ENCODE data around the gene PRDM4. TPM values are rescaled to one million over a fixed set of nuclear protein-coding genes. Genes with fewer than 3 reads are reported as not detected.

PRDM4 gene
- total and polyA plus RNA-seq, 2 experiments from 2014 or later = 11.7 to 18.3 TPM

GRCh38 chr12:107764626-107765025 lies 3.7 kb upstream of the PRDM4 start:
- H2AFZ ChIP-seq = no peak overlapping the region
- no peaks in the 10 kb centered on the region for H3K4me1 ChIP-seq (ENCODE audit: insufficient read depth)
- no peak overlapping the region for H3K27ac ChIP-seq
- in situ Hi-C loops (cut with MboI) = no loop called here
- no peak for DNase-seq
- H3K27me3 ChIP-seq (replicated peaks; ENCODE audit: insufficient read depth) = no peaks in the 10 kb centered on the region
- H3K9me3 ChIP-seq (ENCODE audit: low read depth) = no peaks in the 10 kb centered on the region
- TF ChIP-seq EZH2 (IDR thresholded peaks at IDR 0.05; ENCODE audit: insufficient read depth, poor library complexity, severe bottlenecking) = no peak
- no peak for TF ChIP-seq EZH2phosphoT487 (IDR thresholded peaks at IDR 0.05; ENCODE audit: insufficient read depth, low read depth)
- 42 to 44% methylated on average over 4 of the region's 4 CpGs for WGBS, 2 experiments (ENCODE audit: low coverage in 1 of 2, low lambda C conversion rate in 2 of 2, missing lambda C conversion rate in 2 of 2)
- H3K9me2 ChIP-seq (ENCODE audit: insufficient read depth) = no peaks in the 10 kb centered on the region
- H3K36me3 ChIP-seq (ENCODE audit: low read depth) = no peaks in the 10 kb centered on the region
- no peak overlapping the region for H3K4me2 ChIP-seq (ENCODE audit: unreplicated experiment)
- H3K79me2 ChIP-seq (ENCODE audit: insufficient read depth) = peaks cover 10% of the 10 kb centered on the region
- no peak overlapping the region for H3K4me3 ChIP-seq
- peaks cover 7% of the 10 kb centered on the region for H3F3A ChIP-seq (ENCODE audit: insufficient read depth)
- H4K20me1 ChIP-seq (ENCODE audit: insufficient read depth) = no peaks in the 10 kb centered on the region
- no peak overlapping the region for H3K9ac ChIP-seq

- H3F3A ChIP-seq (ENCODE audit: insufficient read depth) = peaks cover 13% of the 10 kb centered on the region
- H3K9ac ChIP-seq = no peak overlapping the region
- H3K27me3 ChIP-seq (replicated peaks; ENCODE audit: insufficient read depth) = no peaks in the 10 kb centered on the region
- H3K4me3 ChIP-seq = no peak overlapping the region
- H3K79me2 ChIP-seq (ENCODE audit: insufficient read depth) = peaks cover 28% of the 10 kb centered on the region
- in situ Hi-C loops (cut with MboI) = no loop called here
- H3K9me3 ChIP-seq (ENCODE audit: low read depth) = no peaks in the 10 kb centered on the region
- H3K4me1 ChIP-seq (ENCODE audit: insufficient read depth) = peaks cover 11% of the 10 kb centered on the region
- H3K27ac ChIP-seq = no peak overlapping the region
- H3K4me2 ChIP-seq (ENCODE audit: unreplicated experiment) = no peak overlapping the region
- WGBS, 2 experiments (ENCODE audit: low coverage in 1 of 2, low lambda C conversion rate in 2 of 2, missing lambda C conversion rate in 2 of 2) = 44 to 56% methylated on average over 1 of the region's 1 CpG
- no peak for TF ChIP-seq EZH2phosphoT487 (IDR thresholded peaks at IDR 0.05; ENCODE audit: insufficient read depth, low read depth)
- TF ChIP-seq EZH2 (IDR thresholded peaks at IDR 0.05; ENCODE audit: insufficient read depth, poor library complexity, severe bottlenecking) = no peak
- no peak overlapping the region for H2AFZ ChIP-seq
- H4K20me1 ChIP-seq (ENCODE audit: insufficient read depth) = no peaks in the 10 kb centered on the region
- no peaks in the 10 kb centered on the region for H3K9me2 ChIP-seq (ENCODE audit: insufficient read depth)
- DNase-seq = no peak
- 0 out of 2 replicates have a peak, but pooled peaks cover under 1% of the 10 kb centered on the region for H3K36me3 ChIP-seq (ENCODE audit: low read depth)
Measured at GRCh38 chr12:107762874-107763273, 1.9 kb upstream of the PRDM4 start.

DNA sequence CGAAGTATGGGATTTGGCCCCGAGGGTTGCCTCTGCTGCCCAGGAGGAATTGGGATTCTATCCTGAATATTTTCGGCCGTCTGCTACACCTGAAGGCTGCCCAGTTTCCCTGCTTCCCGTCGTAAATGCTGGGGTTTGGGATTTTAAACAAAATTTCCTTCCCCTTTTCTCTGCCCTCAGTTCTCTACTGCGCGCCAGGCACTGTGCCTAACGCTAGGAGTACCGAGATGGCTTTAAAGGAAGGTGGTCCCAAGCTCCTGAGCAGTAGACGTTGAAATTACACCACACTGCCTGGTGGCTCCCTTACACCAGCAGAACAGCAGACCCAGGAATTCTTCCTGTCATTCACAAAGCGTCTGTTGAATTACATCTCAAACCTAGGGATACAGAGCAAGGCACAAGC lies 566 bp upstream of the PRDM4 start:
- Histone ChIP-seq H4K20me1 (ENCODE audit: insufficient read depth) (no peaks in the 10 kb centered on the region), H2AFZ (peak overlapping the region; percentile 96), H3F3A (ENCODE audit: insufficient read depth) (peaks cover 13% of the 10 kb centered on the region), H3K4me3 (peak overlapping the region; percentile 97), H3K4me1 (ENCODE audit: insufficient read depth) (peaks cover 11% of the 10 kb centered on the region), H3K9me3 (ENCODE audit: low read depth) (no peaks in the 10 kb centered on the region), H3K27me3 (replicated peaks; ENCODE audit: insufficient read depth) (no peaks in the 10 kb centered on the region), H3K36me3 (ENCODE audit: low read depth) (peaks cover 7% of the 10 kb centered on the region; the same call in 1 of the 2 replicates), H3K4me2 (ENCODE audit: unreplicated experiment) (peak overlapping the region; percentile 84), H3K9ac (peak overlapping the region; percentile 94), H3K79me2 (ENCODE audit: insufficient read depth) (peaks cover 42% of the 10 kb centered on the region), H3K9me2 (ENCODE audit: insufficient read depth) (no peaks in the 10 kb centered on the region), H3K27ac (0 out of 2 replicates have a peak overlapping the region, but pooled peaks have one; percentile 4)
- 0 to 3% methylated on average over 12 of the region's 12 CpGs for WGBS, 2 experiments (ENCODE audit: low coverage in 1 of 2, low lambda C conversion rate in 2 of 2, missing lambda C conversion rate in 2 of 2)
- in situ Hi-C loops (cut with MboI) = no loop called here
- peak; percentile 27 for DNase-seq
- TF ChIP-seq EZH2phosphoT487 (IDR thresholded peaks at IDR 0.05; ENCODE audit: insufficient read depth, low read depth) (no peak), EZH2 (IDR thresholded peaks at IDR 0.05; ENCODE audit: insufficient read depth, poor library complexity, severe bottlenecking) (no peak)

DNA sequence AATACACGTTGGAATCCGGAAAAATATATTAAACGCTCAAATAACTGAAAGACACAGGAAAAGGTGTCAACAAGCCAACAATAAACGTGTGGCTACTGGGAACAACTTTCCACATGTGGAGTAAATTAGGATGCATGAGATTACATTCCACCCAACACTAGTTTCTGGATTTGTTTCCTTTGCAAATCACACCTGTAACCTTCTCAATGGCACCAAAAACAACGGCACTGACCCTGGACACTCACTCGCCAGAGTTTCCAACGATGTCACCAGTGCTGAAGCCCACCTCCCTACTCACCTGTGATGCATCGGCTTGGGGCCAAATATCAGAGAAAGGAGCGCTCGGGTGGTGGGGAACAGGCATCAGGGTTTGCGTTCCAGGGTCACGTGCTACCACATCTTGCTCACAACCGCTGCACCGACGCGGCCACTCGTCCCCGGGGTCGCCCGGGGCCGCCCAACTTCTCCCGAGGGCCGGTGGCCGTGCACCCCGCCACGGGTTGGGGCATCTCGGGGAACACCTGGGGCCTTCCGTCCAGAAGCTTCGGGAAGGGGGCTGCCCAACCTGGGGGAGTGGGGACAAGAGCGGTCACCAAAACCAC lies 629 bp downstream of the PRDM4 start:
- TF ChIP-seq EZH2phosphoT487 (IDR thresholded peaks at IDR 0.05; ENCODE audit: insufficient read depth, low read depth) (no peak), EZH2 (IDR thresholded peaks at IDR 0.05; ENCODE audit: insufficient read depth, poor library complexity, severe bottlenecking) (no peak)
- no peaks in the 10 kb centered on the region for H3K9me3 ChIP-seq (ENCODE audit: low read depth)
- in situ Hi-C loops (cut with MboI) = no loop called here
- 1 to 2% methylated on average over 28 of the region's 30 CpGs for WGBS, 2 experiments (ENCODE audit: low coverage in 1 of 2, low lambda C conversion rate in 2 of 2, missing lambda C conversion rate in 2 of 2)
- H3K79me2 ChIP-seq (ENCODE audit: insufficient read depth) = peaks cover 52% of the 10 kb centered on the region
- peak overlapping the region; percentile 97 for H3K4me3 ChIP-seq
- peaks cover 17% of the 10 kb centered on the region for H3K36me3 ChIP-seq (ENCODE audit: low read depth)
- peak overlapping the region; percentile 89 for H3K27ac ChIP-seq
- H3K27me3 ChIP-seq (replicated peaks; ENCODE audit: insufficient read depth) = no peaks in the 10 kb centered on the region
- H3K4me2 ChIP-seq (ENCODE audit: unreplicated experiment) = peak overlapping the region; percentile 100
- peaks cover 11% of the 10 kb centered on the region for H3K4me1 ChIP-seq (ENCODE audit: insufficient read depth)
- H3K9me2 ChIP-seq (ENCODE audit: insufficient read depth) = no peaks in the 10 kb centered on the region
- peak overlapping the region; percentile 94 for H3K9ac ChIP-seq
- peak; percentile 52 for DNase-seq
- no peaks in the 10 kb centered on the region for H4K20me1 ChIP-seq (ENCODE audit: insufficient read depth)
- H2AFZ ChIP-seq = peak overlapping the region; percentile 58
- H3F3A ChIP-seq (ENCODE audit: insufficient read depth) = peaks cover 13% of the 10 kb centered on the region
